ENCODE data around the gene SPECC1L.

The SPECC1L gene

GRCh38 chr22:24463071-24463760 lies 192.6 kb downstream of the SPECC1L start:
- DNase-seq (ENCODE audit: extremely low read depth, low read depth), result no peak
- TF ChIP-seq, protein P1, sequence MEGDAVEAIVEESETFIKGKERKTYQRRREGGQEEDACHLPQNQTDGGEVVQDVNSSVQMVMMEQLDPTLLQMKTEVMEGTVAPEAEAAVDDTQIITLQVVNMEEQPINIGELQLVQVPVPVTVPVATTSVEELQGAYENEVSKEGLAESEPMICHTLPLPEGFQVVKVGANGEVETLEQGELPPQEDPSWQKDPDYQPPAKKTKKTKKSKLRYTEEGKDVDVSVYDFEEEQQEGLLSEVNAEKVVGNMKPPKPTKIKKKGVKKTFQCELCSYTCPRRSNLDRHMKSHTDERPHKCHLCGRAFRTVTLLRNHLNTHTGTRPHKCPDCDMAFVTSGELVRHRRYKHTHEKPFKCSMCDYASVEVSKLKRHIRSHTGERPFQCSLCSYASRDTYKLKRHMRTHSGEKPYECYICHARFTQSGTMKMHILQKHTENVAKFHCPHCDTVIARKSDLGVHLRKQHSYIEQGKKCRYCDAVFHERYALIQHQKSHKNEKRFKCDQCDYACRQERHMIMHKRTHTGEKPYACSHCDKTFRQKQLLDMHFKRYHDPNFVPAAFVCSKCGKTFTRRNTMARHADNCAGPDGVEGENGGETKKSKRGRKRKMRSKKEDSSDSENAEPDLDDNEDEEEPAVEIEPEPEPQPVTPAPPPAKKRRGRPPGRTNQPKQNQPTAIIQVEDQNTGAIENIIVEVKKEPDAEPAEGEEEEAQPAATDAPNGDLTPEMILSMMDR (IDR thresholded peaks at IDR 0.05; ENCODE audit: low read depth, low read length), result no peak

GRCh38 chr22:24465566-24465965 lies 194.9 kb downstream of the SPECC1L start:
- no peak for DNase-seq (ENCODE audit: extremely low read depth, low read depth)
- TF ChIP-seq, protein P1 (IDR thresholded peaks at IDR 0.05; ENCODE audit: low read depth, low read length), result no peak

- TF ChIP-seq, protein P1 (IDR thresholded peaks at IDR 0.05; ENCODE audit: low read depth, low read length), result no peak
- DNase-seq (ENCODE audit: extremely low read depth, low read depth), result no peak
These were observed 195.3 kb downstream of the SPECC1L start for GRCh38 chr22:24465975-24466374.

DNA sequence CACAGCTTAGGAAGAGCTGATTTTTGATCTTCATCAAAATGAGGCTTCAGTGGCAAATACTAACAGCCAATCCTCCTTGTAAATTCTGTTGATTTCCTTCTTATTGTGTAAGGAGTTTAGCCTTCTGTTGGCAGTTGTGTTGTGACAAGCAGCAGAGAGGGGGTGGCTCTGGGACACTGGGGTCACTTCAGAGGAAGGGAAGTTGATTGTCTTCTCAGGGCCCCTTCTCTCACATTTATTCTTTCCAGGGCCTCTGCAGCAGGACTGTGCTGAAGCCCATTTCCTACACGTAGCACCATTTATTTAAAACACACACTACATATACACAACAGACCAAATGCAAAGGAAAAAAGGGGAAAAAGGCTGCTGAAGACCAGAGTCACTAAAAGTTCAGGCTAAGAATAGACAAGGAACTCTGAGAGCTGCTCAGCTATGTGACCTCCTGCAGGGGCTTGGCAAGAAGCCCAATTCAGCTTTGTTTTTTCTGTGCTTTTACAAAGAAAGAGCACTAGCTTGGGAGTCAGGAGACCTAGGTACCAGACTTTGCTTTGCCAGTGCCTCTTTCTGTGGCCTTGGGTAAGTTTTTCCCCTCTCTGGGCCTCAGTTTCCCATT lies 196.2 kb downstream of the SPECC1L start:
- TF ChIP-seq, protein P1 (IDR thresholded peaks at IDR 0.05; ENCODE audit: low read depth, low read length), result no peak
- no peak for DNase-seq (ENCODE audit: extremely low read depth, low read depth)

DNA sequence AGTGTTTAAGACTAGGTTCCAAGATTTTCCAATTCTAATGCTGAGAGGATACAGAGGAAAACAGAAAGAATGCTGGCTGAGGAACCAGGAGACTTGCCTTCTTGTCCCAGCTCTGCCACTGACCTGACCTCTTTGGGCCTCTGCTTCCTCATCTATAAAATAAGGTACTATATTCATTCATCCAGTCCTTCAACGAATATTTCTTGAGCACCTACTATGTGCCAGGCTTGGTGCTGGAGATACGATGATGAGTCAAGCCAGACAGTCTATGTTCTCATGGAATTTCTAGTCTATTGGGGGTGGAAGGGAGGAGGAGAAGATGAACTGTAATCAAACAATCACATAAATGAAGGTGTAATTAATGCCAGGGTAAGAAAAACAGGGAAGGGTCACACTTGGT lies 196.7 kb downstream of the SPECC1L start:
- TF ChIP-seq, protein P1 (IDR thresholded peaks at IDR 0.05; ENCODE audit: low read depth, low read length), result no peak
- no peak for DNase-seq (ENCODE audit: extremely low read depth, low read depth)
